ENCODE measurements around the gene SUFU. TPM values are rescaled to one million over a fixed set of nuclear protein-coding genes. Genes with fewer than 3 reads are reported as not detected.
A peak's percentile ranks its signal among the peaks of the same experiment; 100 is the strongest.

The SUFU gene
- total RNA-seq, 1 donor from 2014 or later = 14.3 TPM

GRCh38 chr10:102565793-102566192, 62.0 kb downstream of the SUFU start:
- Histone ChIP-seq H3K27ac (no peak overlapping the region), H3K36me3 (no peaks in the 10 kb centered on the region), H3K4me3 (no peak overlapping the region), H3K4me1 (no peaks in the 10 kb centered on the region), H3K9me3 (no peaks in the 10 kb centered on the region), H3K27me3 (ENCODE audit: low read depth) (no peaks in the 10 kb centered on the region)
- intact Hi-C loops (cut with DNase I) = no loop called here
- DNase-seq (no peak), ATAC-seq (no peak)
- TF ChIP-seq CTCF (IDR thresholded peaks at IDR 0.05) = no peak

GRCh38 chr10:102578782-102579181, 75.0 kb downstream of the SUFU start:
- intact Hi-C loops (cut with DNase I) = no loop called here
- no peak for DNase-seq
- H3K9me3 ChIP-seq = no peaks in the 10 kb centered on the region
- peaks cover 43% of the 10 kb centered on the region for H3K4me1 ChIP-seq
- H3K36me3 ChIP-seq = no peaks in the 10 kb centered on the region
- H3K4me3 ChIP-seq = peak overlapping the region; percentile 0
- no peak for ATAC-seq
- peak overlapping the region; percentile 49 for H3K27ac ChIP-seq
- no peaks in the 10 kb centered on the region for H3K27me3 ChIP-seq (ENCODE audit: low read depth)
- TF ChIP-seq CTCF (IDR thresholded peaks at IDR 0.05) = no peak

- Histone ChIP-seq H3K27ac (peak overlapping the region; percentile 49), H3K9me3 (no peaks in the 10 kb centered on the region), H3K27me3 (ENCODE audit: low read depth) (no peaks in the 10 kb centered on the region), H3K4me3 (peak overlapping the region; percentile 0), H3K4me1 (peaks cover 47% of the 10 kb centered on the region), H3K36me3 (no peaks in the 10 kb centered on the region)
- intact Hi-C loops (cut with DNase I) = no loop called here
- ATAC-seq (no peak), DNase-seq (no peak)
- no peak for TF ChIP-seq CTCF (IDR thresholded peaks at IDR 0.05)
Observed at GRCh38 chr10:102579328-102579727, 75.6 kb downstream of the SUFU start.

GRCh38 chr10:102580230-102580629, 76.5 kb downstream of the SUFU start:
- intact Hi-C loops (cut with DNase I) = loop anchor here (10.0 kb wide), 1 partner anchor 75 kb away; the partner anchor contains the start of genes ACTR1A and SUFU
- DNase-seq (no peak), ATAC-seq (peak in 1 of 2 donors; percentile 25)
- Histone ChIP-seq H3K27ac (peak overlapping the region; percentile 49), H3K27me3 (ENCODE audit: low read depth) (no peaks in the 10 kb centered on the region), H3K36me3 (no peaks in the 10 kb centered on the region), H3K9me3 (no peaks in the 10 kb centered on the region), H3K4me1 (peaks cover 47% of the 10 kb centered on the region), H3K4me3 (no peak overlapping the region)
- TF ChIP-seq CTCF (IDR thresholded peaks at IDR 0.05) = no peak

DNA sequence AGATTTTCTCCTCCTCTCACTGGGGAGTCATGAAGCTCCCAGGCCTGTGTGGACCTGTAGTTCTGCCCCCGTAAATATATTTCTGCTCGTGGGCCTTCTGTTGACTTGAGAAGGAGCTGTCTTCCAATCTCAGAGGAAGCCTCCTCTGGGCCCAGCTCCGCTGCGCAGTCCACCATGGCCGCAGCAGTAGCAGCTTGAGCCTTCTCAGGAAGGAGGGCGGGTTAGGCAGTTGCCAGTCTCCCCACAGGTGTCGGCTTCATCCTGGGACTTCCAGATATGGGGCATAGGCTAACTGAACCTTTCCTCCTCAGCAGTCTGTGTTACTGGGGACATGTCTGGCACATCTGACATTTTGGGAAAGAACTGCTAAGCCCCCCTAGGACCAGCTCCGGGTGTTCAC, 77.6 kb downstream of the SUFU start:
- Histone ChIP-seq H3K9me3 (no peaks in the 10 kb centered on the region), H3K36me3 (no peaks in the 10 kb centered on the region), H3K4me1 (peaks cover 47% of the 10 kb centered on the region), H3K27me3 (ENCODE audit: low read depth) (no peaks in the 10 kb centered on the region), H3K27ac (peak overlapping the region; percentile 49), H3K4me3 (no peak overlapping the region)
- TF ChIP-seq CTCF (IDR thresholded peaks at IDR 0.05) = no peak
- ATAC-seq (no peak), DNase-seq (no peak)
- intact Hi-C loops (cut with DNase I) = loop anchor here (10.0 kb wide), 1 partner anchor 77 kb away; the partner anchor contains the start of genes ACTR1A and SUFU
